ENCODE data around the gene DOCK3. TPM values are rescaled to one million over a fixed set of nuclear protein-coding genes. Genes with fewer than 3 reads are reported as not detected.
"Not testable (repeated sequence)": the region's sequence is repeated elsewhere in the genome, so short reads cannot be mapped to it uniquely, and the experiment has no call there.

Gene DOCK3
- total and polyA plus RNA-seq, 10 of the 15 experiments (the other 5 are each of a cell fraction or from before 2014, with no cell fraction given) = 0.02 to 0.52 (median 0.04) TPM; not detected in 5

DNA sequence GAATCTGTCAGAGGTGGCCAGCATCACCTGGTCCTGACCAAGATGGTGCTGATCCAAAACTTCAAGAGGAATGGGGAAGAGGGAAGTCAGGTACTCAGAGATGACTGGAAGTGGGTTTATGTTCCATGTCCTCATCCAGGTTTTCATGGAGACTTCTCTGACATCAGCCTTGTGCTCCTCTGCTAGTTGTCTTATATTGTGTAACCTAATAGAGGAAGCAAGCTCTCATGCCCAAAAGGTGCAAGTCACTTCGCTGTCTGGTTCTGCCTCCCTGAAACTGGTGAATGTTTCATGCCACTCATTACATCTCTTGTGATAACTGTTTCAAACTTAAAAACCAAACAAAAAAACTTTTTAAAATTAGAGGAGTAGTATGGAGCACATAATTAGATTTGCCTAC lies 583.1 kb downstream of the DOCK3 start (continued):
- TF ChIP-seq, protein P1, sequence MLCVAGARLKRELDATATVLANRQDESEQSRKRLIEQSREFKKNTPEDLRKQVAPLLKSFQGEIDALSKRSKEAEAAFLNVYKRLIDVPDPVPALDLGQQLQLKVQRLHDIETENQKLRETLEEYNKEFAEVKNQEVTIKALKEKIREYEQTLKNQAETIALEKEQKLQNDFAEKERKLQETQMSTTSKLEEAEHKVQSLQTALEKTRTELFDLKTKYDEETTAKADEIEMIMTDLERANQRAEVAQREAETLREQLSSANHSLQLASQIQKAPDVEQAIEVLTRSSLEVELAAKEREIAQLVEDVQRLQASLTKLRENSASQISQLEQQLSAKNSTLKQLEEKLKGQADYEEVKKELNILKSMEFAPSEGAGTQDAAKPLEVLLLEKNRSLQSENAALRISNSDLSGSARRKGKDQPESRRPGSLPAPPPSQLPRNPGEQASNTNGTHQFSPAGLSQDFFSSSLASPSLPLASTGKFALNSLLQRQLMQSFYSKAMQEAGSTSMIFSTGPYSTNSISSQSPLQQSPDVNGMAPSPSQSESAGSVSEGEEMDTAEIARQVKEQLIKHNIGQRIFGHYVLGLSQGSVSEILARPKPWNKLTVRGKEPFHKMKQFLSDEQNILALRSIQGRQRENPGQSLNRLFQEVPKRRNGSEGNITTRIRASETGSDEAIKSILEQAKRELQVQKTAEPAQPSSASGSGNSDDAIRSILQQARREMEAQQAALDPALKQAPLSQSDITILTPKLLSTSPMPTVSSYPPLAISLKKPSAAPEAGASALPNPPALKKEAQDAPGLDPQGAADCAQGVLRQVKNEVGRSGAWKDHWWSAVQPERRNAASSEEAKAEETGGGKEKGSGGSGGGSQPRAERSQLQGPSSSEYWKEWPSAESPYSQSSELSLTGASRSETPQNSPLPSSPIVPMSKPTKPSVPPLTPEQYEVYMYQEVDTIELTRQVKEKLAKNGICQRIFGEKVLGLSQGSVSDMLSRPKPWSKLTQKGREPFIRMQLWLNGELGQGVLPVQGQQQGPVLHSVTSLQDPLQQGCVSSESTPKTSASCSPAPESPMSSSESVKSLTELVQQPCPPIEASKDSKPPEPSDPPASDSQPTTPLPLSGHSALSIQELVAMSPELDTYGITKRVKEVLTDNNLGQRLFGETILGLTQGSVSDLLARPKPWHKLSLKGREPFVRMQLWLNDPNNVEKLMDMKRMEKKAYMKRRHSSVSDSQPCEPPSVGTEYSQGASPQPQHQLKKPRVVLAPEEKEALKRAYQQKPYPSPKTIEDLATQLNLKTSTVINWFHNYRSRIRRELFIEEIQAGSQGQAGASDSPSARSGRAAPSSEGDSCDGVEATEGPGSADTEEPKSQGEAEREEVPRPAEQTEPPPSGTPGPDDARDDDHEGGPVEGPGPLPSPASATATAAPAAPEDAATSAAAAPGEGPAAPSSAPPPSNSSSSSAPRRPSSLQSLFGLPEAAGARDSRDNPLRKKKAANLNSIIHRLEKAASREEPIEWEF (IDR thresholded peaks at IDR 0.05; ENCODE audit: insufficient replicate concordance, low read depth, low read length) = no peak
- TF ChIP-seq, protein P2, sequence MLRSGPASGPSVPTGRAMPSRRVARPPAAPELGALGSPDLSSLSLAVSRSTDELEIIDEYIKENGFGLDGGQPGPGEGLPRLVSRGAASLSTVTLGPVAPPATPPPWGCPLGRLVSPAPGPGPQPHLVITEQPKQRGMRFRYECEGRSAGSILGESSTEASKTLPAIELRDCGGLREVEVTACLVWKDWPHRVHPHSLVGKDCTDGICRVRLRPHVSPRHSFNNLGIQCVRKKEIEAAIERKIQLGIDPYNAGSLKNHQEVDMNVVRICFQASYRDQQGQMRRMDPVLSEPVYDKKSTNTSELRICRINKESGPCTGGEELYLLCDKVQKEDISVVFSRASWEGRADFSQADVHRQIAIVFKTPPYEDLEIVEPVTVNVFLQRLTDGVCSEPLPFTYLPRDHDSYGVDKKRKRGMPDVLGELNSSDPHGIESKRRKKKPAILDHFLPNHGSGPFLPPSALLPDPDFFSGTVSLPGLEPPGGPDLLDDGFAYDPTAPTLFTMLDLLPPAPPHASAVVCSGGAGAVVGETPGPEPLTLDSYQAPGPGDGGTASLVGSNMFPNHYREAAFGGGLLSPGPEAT (IDR thresholded peaks at IDR 0.05; ENCODE audit: low read depth) = no peak
- TF ChIP-seq, protein P3, sequence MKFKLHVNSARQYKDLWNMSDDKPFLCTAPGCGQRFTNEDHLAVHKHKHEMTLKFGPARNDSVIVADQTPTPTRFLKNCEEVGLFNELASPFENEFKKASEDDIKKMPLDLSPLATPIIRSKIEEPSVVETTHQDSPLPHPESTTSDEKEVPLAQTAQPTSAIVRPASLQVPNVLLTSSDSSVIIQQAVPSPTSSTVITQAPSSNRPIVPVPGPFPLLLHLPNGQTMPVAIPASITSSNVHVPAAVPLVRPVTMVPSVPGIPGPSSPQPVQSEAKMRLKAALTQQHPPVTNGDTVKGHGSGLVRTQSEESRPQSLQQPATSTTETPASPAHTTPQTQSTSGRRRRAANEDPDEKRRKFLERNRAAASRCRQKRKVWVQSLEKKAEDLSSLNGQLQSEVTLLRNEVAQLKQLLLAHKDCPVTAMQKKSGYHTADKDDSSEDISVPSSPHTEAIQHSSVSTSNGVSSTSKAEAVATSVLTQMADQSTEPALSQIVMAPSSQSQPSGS (IDR thresholded peaks at IDR 0.05; ENCODE audit: low read length) = no peak
- TF ChIP-seq, protein P4, sequence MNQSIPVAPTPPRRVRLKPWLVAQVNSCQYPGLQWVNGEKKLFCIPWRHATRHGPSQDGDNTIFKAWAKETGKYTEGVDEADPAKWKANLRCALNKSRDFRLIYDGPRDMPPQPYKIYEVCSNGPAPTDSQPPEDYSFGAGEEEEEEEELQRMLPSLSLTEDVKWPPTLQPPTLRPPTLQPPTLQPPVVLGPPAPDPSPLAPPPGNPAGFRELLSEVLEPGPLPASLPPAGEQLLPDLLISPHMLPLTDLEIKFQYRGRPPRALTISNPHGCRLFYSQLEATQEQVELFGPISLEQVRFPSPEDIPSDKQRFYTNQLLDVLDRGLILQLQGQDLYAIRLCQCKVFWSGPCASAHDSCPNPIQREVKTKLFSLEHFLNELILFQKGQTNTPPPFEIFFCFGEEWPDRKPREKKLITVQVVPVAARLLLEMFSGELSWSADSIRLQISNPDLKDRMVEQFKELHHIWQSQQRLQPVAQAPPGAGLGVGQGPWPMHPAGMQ (IDR thresholded peaks at IDR 0.05; ENCODE audit: borderline replicate concordance) = no peak
- TF ChIP-seq CEBPB (IDR thresholded peaks at IDR 0.05; ENCODE audit: borderline replicate concordance in 1 of 2, low read depth in 2 of 2, low read length in 2 of 2) = no peak
- no peak for TF ChIP-seq ZNF622 (IDR thresholded peaks at IDR 0.05)
- TF ChIP-seq, protein P5, sequence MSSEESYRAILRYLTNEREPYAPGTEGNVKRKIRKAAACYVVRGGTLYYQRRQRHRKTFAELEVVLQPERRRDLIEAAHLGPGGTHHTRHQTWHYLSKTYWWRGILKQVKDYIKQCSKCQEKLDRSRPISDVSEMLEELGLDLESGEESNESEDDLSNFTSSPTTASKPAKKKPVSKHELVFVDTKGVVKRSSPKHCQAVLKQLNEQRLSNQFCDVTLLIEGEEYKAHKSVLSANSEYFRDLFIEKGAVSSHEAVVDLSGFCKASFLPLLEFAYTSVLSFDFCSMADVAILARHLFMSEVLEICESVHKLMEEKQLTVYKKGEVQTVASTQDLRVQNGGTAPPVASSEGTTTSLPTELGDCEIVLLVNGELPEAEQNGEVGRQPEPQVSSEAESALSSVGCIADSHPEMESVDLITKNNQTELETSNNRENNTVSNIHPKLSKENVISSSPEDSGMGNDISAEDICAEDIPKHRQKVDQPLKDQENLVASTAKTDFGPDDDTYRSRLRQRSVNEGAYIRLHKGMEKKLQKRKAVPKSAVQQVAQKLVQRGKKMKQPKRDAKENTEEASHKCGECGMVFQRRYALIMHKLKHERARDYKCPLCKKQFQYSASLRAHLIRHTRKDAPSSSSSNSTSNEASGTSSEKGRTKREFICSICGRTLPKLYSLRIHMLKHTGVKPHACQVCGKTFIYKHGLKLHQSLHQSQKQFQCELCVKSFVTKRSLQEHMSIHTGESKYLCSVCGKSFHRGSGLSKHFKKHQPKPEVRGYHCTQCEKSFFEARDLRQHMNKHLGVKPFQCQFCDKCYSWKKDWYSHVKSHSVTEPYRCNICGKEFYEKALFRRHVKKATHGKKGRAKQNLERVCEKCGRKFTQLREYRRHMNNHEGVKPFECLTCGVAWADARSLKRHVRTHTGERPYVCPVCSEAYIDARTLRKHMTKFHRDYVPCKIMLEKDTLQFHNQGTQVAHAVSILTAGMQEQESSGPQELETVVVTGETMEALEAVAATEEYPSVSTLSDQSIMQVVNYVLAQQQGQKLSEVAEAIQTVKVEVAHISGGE (CRISPR knock-in tag; IDR thresholded peaks at IDR 0.05) = no peak

DNA sequence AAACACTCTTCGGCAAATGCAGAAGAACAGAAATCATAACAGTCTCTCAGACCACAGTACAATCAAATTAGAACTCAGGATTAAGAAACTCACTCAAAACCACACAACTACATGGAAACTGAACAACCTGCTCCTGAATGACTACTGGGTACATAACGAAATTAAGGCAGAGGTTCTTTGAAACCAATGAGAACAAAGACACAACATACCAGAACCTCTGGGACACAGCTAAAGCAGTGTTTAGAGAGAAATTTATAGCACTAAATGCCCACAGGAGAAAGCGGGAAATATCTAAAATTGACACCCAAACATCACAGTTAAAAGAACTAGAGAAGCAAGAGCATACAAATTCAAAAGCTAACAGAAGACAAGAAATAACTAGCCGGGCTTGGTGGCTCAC lies 589.4 kb downstream of the DOCK3 start:
- intact Hi-C loops (cut with micrococcal nuclease; ENCODE audit: unreplicated experiment); POLR2A ChIA-PET: not testable (repeated sequence)

More for the DNA sequence above, 589.4 kb downstream of the DOCK3 start:
- RAD21 ChIA-PET (ENCODE audit: unreplicated experiment); H3K4me2 ChIP-seq (ENCODE audit: control insufficient read depth, insufficient read depth); H3K79me2 ChIP-seq (ENCODE audit: control insufficient read depth, insufficient read depth, low read length); H3K36me3 ChIP-seq (ENCODE audit: control insufficient read depth in 2 of 2, insufficient read depth in 2 of 2, low read length in 1 of 2); H2AFZ ChIP-seq (ENCODE audit: control insufficient read depth, low read depth, low read length); H4K20me1 ChIP-seq (ENCODE audit: control insufficient read depth, insufficient read depth); in situ Hi-C loops (cut with MboI); H3K4me3 ChIP-seq; H3K4me1 ChIP-seq (ENCODE audit: control insufficient read depth, insufficient read depth, low read length); H3K27me3 ChIP-seq (replicated peaks in 1 of 2; ENCODE audit: control insufficient read depth in 2 of 2, insufficient read depth in 2 of 2, low read length in 1 of 2); FAIRE-seq; H3K27ac ChIP-seq (ENCODE audit: control insufficient read depth, insufficient read depth); H3K9ac ChIP-seq (ENCODE audit: control insufficient read depth, insufficient read depth, low read length); BruUV-seq (replicated peaks); SMC1A ChIA-PET (ENCODE audit: uncharacterized antibody, unreplicated experiment); H3K9me3 ChIP-seq (replicated peaks; ENCODE audit: control insufficient read depth, insufficient read depth, low read length); DNase-seq (ENCODE audit: low read depth, low spot score); CTCF ChIA-PET; ATAC-seq: not testable (repeated sequence)
- WGBS (ENCODE audit: insufficient coverage, insufficient replicate concordance, low lambda C conversion rate, missing lambda C conversion rate) = 49% methylated on average over 4 of the region's 4 CpGs
